Inferior parietal cortex (tissue), 1 donor: ENCODE results near the gene ACKR3.

Source experiments
- DNase-seq: peaks from one replicate; pipeline ENCODE4 v3.0.0-alpha.2; 2016; ENCODE audit errors: extremely low spot score

ACKR3 gene

GRCh38 chr2:236584521-236585384 is 15.1 kb downstream of the ACKR3 start:
- DNase-seq: no peak

- DNase-seq: no peak
Observed at GRCh38 chr2:236585966-236586365, 16.3 kb downstream of the ACKR3 start.

GRCh38 chr2:236587861-236588815 is 18.5 kb downstream of the ACKR3 start:
- DNase-seq: no peak

- DNase-seq: no peak
Observed at GRCh38 chr2:236588932-236589592, 19.4 kb downstream of the ACKR3 start.

- no peak for DNase-seq
Observed at GRCh38 chr2:236590846-236591245, 21.2 kb downstream of the ACKR3 start.

- no peak for DNase-seq
Observed at GRCh38 chr2:236592821-236593220, 23.2 kb downstream of the ACKR3 start.

- no peak for DNase-seq
Observed at GRCh38 chr2:236593531-236593930, 23.9 kb downstream of the ACKR3 start.

- DNase-seq: no peak
Observed at GRCh38 chr2:236593956-236594355, 24.3 kb downstream of the ACKR3 start.

GRCh38 chr2:236597629-236598028 is 28.0 kb downstream of the ACKR3 start:
- no peak for DNase-seq

- no peak for DNase-seq
Observed at GRCh38 chr2:236599059-236599458, 29.4 kb downstream of the ACKR3 start.

- DNase-seq: no peak
Observed at GRCh38 chr2:236600158-236600557, 30.5 kb downstream of the ACKR3 start.

GRCh38 chr2:236600892-236601291 is 31.3 kb downstream of the ACKR3 start:
- DNase-seq: no peak

GRCh38 chr2:236601316-236602202 is 31.9 kb downstream of the ACKR3 start:
- DNase-seq: no peak

- no peak for DNase-seq
Observed at GRCh38 chr2:236602678-236603077, 33.1 kb downstream of the ACKR3 start.

GRCh38 chr2:236603361-236604015 is 33.9 kb downstream of the ACKR3 start:
- no peak for DNase-seq

GRCh38 chr2:236604575-236605344 is 35.1 kb downstream of the ACKR3 start:
- DNase-seq: no peak

GRCh38 chr2:236605345-236605734 is 35.7 kb downstream of the ACKR3 start:
- no peak for DNase-seq

GRCh38 chr2:236606023-236606422 is 36.4 kb downstream of the ACKR3 start:
- DNase-seq: no peak

- DNase-seq: no peak
Observed at GRCh38 chr2:236607471-236608187, 38.0 kb downstream of the ACKR3 start.
